Right renal pelvis (tissue), 4 donors: ENCODE data around the gene MAP7D3. TPM values are rescaled to one million over a fixed set of nuclear protein-coding genes. Genes with fewer than 3 reads are reported as not detected.
"Not testable (repeated sequence)": the region's sequence is repeated elsewhere in the genome, so short reads cannot be mapped to it uniquely, and the experiment has no call there.

Experiments used
- DNase-seq, 4 donors: peaks; one replicate each; pipeline ENCODE4 v3.0.0-alpha.2; 2013; ENCODE audit warnings: low read depth in 4 of 4, low spot score in 3 of 4, missing footprints in 1 of 4
- polyA plus RNA-seq, 4 donors: library from polyadenylated mRNA; unstranded; fragments of 120-200 nt; gene quantifications; one replicate each; pipeline ENCODE4 v1.2.1, GENCODE V29; 2013; ENCODE audit not compliant: insufficient read length in 4 of 4

The MAP7D3 gene
- 10 to 100 TPM; 14.8 to 17.2 (median 16.1) TPM for polyA plus RNA-seq

GRCh38 chrX:136251041-136251991, at the start of gene MAP7D3:
MAP7D3 (minus strand) TSS chrX:136251400; CDS start chrX:136251358, 42 bp downstream.
- peak in 2 of 4 donors; percentile 15 to 20 for DNase-seq

- DNase-seq: not testable (repeated sequence)
Measured at GRCh38 chrX:136300721-136301120, 49.5 kb upstream of the MAP7D3 start, which contains the start of gene ADGRG4. ADGRG4 (plus strand) TSS chrX:136300963; CDS start chrX:136308778, 7,815 bp downstream.

- DNase-seq: no peak
Measured at GRCh38 chrX:136295380-136295779, 44.2 kb upstream of the MAP7D3 start.

GRCh38 chrX:136292656-136293055, 41.5 kb upstream of the MAP7D3 start:
- no peak for DNase-seq

- no peak for DNase-seq
Measured at GRCh38 chrX:136291824-136292223, 40.6 kb upstream of the MAP7D3 start.

GRCh38 chrX:136286375-136286774, 35.2 kb upstream of the MAP7D3 start:
- not testable (repeated sequence) for DNase-seq

GRCh38 chrX:136275553-136275952, 24.4 kb upstream of the MAP7D3 start:
- DNase-seq: no peak

- DNase-seq: no peak
Measured at GRCh38 chrX:136273986-136274385, 22.8 kb upstream of the MAP7D3 start.

GRCh38 chrX:136272325-136272724, 21.1 kb upstream of the MAP7D3 start:
- no peak for DNase-seq

GRCh38 chrX:136271300-136271699, 20.1 kb upstream of the MAP7D3 start:
- DNase-seq: no peak

GRCh38 chrX:136269921-136270320, 18.7 kb upstream of the MAP7D3 start:
- DNase-seq: no peak

GRCh38 chrX:136268051-136269048, 17.1 kb upstream of the MAP7D3 start:
- no peak for DNase-seq

GRCh38 chrX:136266828-136267227, 15.6 kb upstream of the MAP7D3 start:
- no peak for DNase-seq

- DNase-seq: no peak
Measured at GRCh38 chrX:136262812-136263315, 11.7 kb upstream of the MAP7D3 start.

GRCh38 chrX:136262243-136262642, 11.0 kb upstream of the MAP7D3 start:
- DNase-seq: no peak

GRCh38 chrX:136261321-136261720, 10.1 kb upstream of the MAP7D3 start:
- no peak for DNase-seq

- DNase-seq: no peak
Measured at GRCh38 chrX:136260776-136261175, 9.6 kb upstream of the MAP7D3 start.

- no peak for DNase-seq
Measured at GRCh38 chrX:136259543-136259942, 8.3 kb upstream of the MAP7D3 start.

GRCh38 chrX:136258951-136259350, 7.8 kb upstream of the MAP7D3 start:
- no peak for DNase-seq

- no peak for DNase-seq
Measured at GRCh38 chrX:136256026-136256425, 4.8 kb upstream of the MAP7D3 start.

GRCh38 chrX:136255541-136255940, 4.3 kb upstream of the MAP7D3 start:
- DNase-seq: no peak
